Measurements from ENCODE around the gene HECTD4. TPM values are rescaled to one million over a fixed set of nuclear protein-coding genes. Genes with fewer than 3 reads are reported as not detected.
A peak's percentile ranks its signal among the peaks of the same experiment; 100 is the strongest.

HECTD4 gene, protein sequence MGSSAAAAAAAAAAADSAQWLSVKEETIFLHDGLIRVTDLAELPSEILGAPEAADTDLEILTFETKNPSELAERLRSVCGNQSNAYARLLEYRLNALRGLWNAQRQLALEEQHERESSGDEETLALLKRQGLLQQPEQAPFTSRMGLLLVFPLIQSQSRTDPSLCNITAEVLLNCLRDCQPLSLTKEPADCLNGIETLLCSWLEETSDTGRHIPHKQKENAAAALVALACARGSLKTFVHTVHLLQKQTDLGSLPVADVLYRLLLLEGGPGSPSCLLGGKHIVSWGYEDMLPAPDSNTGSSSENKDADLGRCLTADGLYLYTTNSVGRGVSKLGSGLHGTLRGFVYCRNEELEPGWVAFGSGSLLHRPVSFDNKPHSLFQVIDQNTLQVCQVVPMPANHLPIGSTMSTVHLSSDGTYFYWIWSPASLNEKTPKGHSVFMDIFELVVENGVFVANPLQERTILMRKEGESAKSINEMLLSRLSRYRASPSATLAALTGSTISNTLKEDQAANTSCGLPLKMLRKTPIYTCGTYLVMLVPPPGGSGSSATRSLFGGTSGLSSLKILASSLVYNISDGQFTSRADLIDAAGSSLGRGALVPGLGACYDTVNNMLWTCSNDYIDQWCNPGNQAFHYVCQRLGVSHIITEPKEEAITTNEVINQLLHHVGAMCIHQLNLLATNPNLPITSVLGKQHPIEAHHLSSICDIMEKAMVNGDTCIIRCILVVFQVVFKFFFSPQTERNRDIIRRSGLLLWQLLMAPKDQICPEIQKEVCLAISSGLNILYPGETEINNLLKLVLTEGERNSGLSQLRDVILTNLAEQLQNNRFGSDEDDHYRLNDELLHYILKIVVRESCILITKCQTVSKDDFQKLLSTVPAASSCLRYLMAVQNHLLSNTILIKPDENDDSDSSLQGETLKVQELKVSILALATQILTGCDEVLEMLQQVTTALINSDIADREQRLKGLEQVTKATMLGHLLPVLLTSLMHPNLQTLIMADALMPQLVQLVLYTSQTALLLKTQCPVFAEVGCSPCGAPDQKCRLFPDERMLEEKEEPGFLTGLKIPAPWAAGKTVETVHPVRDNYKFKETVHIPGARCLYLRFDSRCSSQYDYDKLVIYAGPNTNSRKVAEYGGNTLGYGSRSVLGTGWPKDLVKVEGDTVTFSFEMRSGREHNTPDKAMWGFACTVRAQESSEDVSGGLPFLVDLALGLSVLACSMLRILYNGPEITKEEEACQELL (N-terminal part only)
- total RNA-seq (2021; ENCODE audit: unreplicated experiment) (51.3 TPM), Bru-seq, nascent RNA (percentile 79 among the genes with signal in this experiment), BruChase-seq, experiment 1, labeled RNA remaining after a 2-hour chase (percentile 77 among the genes with signal in this experiment), BruChase-seq, experiment 2, labeled RNA remaining after a 6-hour chase (percentile 81 among the genes with signal in this experiment)
- polyA plus RNA-seq (2012; ENCODE audit: insufficient read length): 48.4 TPM
- long read RNA-seq, partial matches to known transcripts: 29 of 47 reads
- long read RNA-seq, other reads (novel, unspliced or antisense): 18 of 47 reads

DNA sequence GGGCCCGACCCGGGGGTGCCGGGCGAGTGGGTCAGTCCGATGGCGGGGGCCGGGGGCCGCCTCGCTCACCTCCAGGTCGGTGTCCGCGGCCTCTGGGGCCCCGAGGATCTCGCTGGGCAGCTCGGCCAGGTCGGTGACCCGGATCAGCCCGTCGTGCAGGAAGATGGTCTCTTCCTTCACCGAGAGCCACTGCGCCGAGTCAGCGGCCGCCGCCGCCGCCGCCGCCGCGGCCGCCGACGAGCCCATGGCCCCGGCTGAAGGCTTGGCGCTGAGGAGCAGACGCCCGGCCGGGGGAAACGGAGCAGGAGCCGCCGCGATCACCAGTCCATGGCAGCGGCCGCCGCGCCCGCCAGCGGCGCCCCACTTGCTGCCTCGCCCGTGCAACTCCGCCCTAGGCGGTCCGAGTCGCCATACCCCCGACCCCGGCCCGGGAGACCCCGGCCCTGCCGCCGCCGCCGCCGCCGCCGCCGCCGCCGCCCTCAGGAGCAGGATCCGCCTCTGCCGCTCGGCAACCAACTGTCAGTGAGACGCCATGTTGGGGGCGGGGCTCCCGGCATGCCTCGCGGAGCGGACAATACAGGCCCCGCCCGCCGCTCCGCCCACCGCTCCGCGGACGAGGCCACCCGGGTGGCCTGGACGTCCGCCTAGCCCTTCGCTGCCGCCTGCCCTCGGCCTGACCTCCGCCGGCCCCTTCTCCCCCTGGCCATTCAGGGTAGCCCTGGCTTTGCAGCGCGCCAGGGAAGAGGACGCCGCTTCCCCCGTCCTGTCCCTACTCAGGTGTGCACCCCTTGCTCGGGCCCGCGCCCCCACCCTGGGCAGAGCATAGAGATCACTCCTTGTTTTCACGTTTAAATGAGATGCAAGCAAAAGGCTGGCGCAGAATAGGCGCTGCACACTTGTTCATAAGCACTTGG is at the start of gene HECTD4:
TSS of gene HECTD4 (minus strand) at position 549 of the 914 bp plus-strand sequence. CDS start at position 246, 303 bp downstream.
- no peaks in the 10 kb centered on the region for H3K27me3 ChIP-seq (ENCODE audit: control insufficient read depth, insufficient read depth, low read length)
- H3K9me3 ChIP-seq (ENCODE audit: control insufficient read depth, insufficient read depth, low read depth, low read length): no peaks in the 10 kb centered on the region
- BruUV-seq (replicated peaks): no TSS peak
- intact Hi-C loops (cut with micrococcal nuclease; ENCODE audit: unreplicated experiment) (no loop called here), in situ Hi-C loops (cut with HindIII; ENCODE audit: low pct_unique_long_range_greater_than_20kb, low sequenced_read_pairs) (no loop called here)
- CTCF ChIA-PET: no interaction called here
- DNase-seq (ENCODE audit: low read depth, low spot score): no peak
- TF ChIP-seq SIN3A (IDR thresholded peaks at IDR 0.05; ENCODE audit: borderline replicate concordance, insufficient read depth, low read depth, low read length): peak; percentile 37; the same call in 1 of the 2 replicates
- TF ChIP-seq POLR2AphosphoS5 (IDR thresholded peaks at IDR 0.05; ENCODE audit: low read depth, low read length): peak; percentile 84
- TF ChIP-seq, protein P1, sequence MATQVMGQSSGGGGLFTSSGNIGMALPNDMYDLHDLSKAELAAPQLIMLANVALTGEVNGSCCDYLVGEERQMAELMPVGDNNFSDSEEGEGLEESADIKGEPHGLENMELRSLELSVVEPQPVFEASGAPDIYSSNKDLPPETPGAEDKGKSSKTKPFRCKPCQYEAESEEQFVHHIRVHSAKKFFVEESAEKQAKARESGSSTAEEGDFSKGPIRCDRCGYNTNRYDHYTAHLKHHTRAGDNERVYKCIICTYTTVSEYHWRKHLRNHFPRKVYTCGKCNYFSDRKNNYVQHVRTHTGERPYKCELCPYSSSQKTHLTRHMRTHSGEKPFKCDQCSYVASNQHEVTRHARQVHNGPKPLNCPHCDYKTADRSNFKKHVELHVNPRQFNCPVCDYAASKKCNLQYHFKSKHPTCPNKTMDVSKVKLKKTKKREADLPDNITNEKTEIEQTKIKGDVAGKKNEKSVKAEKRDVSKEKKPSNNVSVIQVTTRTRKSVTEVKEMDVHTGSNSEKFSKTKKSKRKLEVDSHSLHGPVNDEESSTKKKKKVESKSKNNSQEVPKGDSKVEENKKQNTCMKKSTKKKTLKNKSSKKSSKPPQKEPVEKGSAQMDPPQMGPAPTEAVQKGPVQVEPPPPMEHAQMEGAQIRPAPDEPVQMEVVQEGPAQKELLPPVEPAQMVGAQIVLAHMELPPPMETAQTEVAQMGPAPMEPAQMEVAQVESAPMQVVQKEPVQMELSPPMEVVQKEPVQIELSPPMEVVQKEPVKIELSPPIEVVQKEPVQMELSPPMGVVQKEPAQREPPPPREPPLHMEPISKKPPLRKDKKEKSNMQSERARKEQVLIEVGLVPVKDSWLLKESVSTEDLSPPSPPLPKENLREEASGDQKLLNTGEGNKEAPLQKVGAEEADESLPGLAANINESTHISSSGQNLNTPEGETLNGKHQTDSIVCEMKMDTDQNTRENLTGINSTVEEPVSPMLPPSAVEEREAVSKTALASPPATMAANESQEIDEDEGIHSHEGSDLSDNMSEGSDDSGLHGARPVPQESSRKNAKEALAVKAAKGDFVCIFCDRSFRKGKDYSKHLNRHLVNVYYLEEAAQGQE (IDR thresholded peaks at IDR 0.05; ENCODE audit: insufficient read depth in 1 of 2, low read depth in 2 of 2, low read length in 1 of 2): no peak
- peak; percentile 98 for ATAC-seq
- peak within 1 kb of the TSS; percentile 93 for H3K27ac ChIP-seq (ENCODE audit: low read length)
- POLR2A ChIA-PET: no interaction called here
- no peaks in the 10 kb centered on the region; the same call in 1 of the 2 replicates for H3K36me3 ChIP-seq (ENCODE audit: control insufficient read depth, insufficient read depth, low read length)
- H3K4me1 ChIP-seq (ENCODE audit: control insufficient read depth, insufficient read depth, low read length): peaks cover 7% of the 10 kb centered on the region
- H3K4me3 ChIP-seq (ENCODE audit: low read depth in 2 of 2, low read length in 2 of 2): peak within 1 kb of the TSS; percentile 78 to 83

DNA sequence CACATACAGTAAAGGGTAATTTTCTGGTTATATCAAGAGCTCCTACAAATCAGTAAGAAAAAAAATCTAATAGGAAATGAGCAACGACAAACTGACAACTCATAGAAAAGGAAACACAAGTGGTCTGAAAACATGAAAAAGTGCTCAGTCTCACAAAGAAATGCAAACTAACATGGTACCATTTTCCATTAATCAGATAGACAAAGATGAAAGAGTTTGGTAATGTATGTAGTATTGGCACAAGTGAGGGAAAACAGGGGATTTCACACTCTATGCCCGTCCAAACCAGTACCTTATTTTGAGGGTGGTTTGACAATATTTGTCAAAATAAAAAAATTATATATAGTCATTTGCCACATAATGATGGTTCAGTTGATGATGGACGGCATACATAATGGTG is 49.7 kb upstream of the HECTD4 start:
- no peak for DNase-seq (ENCODE audit: low read depth, low spot score)
- intact Hi-C loops (cut with micrococcal nuclease; ENCODE audit: unreplicated experiment): no loop called here
- Histone ChIP-seq H3K36me3 (ENCODE audit: control insufficient read depth, insufficient read depth, low read length) (no peaks in the 10 kb centered on the region), H3K4me3 (ENCODE audit: low read depth in 2 of 2, low read length in 2 of 2) (no peak overlapping the region), H3K9me3 (ENCODE audit: control insufficient read depth, insufficient read depth, low read depth, low read length) (no peaks in the 10 kb centered on the region), H3K4me1 (ENCODE audit: control insufficient read depth, insufficient read depth, low read length) (no peaks in the 10 kb centered on the region), H3K27me3 (ENCODE audit: control insufficient read depth, insufficient read depth, low read length) (no peaks in the 10 kb centered on the region), H3K27ac (ENCODE audit: low read length) (no peak overlapping the region)
- no peak for ATAC-seq
- no TSS peak for BruUV-seq (replicated peaks)
- POLR2A ChIA-PET: no interaction called here
- TF ChIP-seq SIN3A (IDR thresholded peaks at IDR 0.05; ENCODE audit: borderline replicate concordance, insufficient read depth, low read depth, low read length) (no peak), POLR2AphosphoS5 (IDR thresholded peaks at IDR 0.05; ENCODE audit: low read depth, low read length) (no peak)
- TF ChIP-seq, protein P1 (IDR thresholded peaks at IDR 0.05; ENCODE audit: insufficient read depth in 1 of 2, low read depth in 2 of 2, low read length in 1 of 2): no peak
- TF ChIP-seq, protein P2, sequence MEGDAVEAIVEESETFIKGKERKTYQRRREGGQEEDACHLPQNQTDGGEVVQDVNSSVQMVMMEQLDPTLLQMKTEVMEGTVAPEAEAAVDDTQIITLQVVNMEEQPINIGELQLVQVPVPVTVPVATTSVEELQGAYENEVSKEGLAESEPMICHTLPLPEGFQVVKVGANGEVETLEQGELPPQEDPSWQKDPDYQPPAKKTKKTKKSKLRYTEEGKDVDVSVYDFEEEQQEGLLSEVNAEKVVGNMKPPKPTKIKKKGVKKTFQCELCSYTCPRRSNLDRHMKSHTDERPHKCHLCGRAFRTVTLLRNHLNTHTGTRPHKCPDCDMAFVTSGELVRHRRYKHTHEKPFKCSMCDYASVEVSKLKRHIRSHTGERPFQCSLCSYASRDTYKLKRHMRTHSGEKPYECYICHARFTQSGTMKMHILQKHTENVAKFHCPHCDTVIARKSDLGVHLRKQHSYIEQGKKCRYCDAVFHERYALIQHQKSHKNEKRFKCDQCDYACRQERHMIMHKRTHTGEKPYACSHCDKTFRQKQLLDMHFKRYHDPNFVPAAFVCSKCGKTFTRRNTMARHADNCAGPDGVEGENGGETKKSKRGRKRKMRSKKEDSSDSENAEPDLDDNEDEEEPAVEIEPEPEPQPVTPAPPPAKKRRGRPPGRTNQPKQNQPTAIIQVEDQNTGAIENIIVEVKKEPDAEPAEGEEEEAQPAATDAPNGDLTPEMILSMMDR (IDR thresholded peaks at IDR 0.05): no peak
- CTCF ChIA-PET: interaction anchor here (0.7 kb wide), 1 partner anchor 45 kb away, joined by 9 read pairs; no protein-coding TSS in a partner anchor
- in situ Hi-C loops (cut with HindIII; ENCODE audit: low pct_unique_long_range_greater_than_20kb, low sequenced_read_pairs): no loop called here

Measured in Panc1 (cell line).